Stimulated activated CD8-positive, alpha-beta memory T cell treated with anti-CD3 and anti-CD28 coated beads, Interleukin-7, amount 100 ng/mL, for 4 hours (primary cell): Measurements from ENCODE around the gene NR2C2.
"Not testable (repeated sequence)": the region's sequence is repeated elsewhere in the genome, so short reads cannot be mapped to it uniquely, and the experiment has no call there.

Experiments used
- DNase-seq, 2 donors: peaks; one replicate each; pipeline ENCODE4 v3.0.0-alpha.2; 2020; ENCODE audit warnings: low read depth in 2 of 2

The NR2C2 gene

GRCh38 chr3:14959359-14959943 is 12.1 kb downstream of the NR2C2 start:
- DNase-seq, result no peak

GRCh38 chr3:14962762-14963161 is 15.4 kb downstream of the NR2C2 start:
- DNase-seq, result no peak

- no peak for DNase-seq
Measured at GRCh38 chr3:14967285-14967684, 19.9 kb downstream of the NR2C2 start.

- DNase-seq, result no peak
Measured at GRCh38 chr3:14969671-14970070, 22.3 kb downstream of the NR2C2 start.

GRCh38 chr3:14976317-14976716 is 28.9 kb downstream of the NR2C2 start:
- DNase-seq, result no peak

- no peak for DNase-seq
Measured at GRCh38 chr3:14980689-14981088, 33.3 kb downstream of the NR2C2 start.

- no peak for DNase-seq
Measured at GRCh38 chr3:14984581-14985113, 37.3 kb downstream of the NR2C2 start.

GRCh38 chr3:14988988-14989394 is 41.6 kb downstream of the NR2C2 start:
- DNase-seq, result peak in 1 of 2 donors; percentile 2

GRCh38 chr3:14989943-14990779 is 42.8 kb downstream of the NR2C2 start:
- no peak for DNase-seq

- DNase-seq, result no peak
Measured at GRCh38 chr3:14990780-14991148, 43.4 kb downstream of the NR2C2 start.

- no peak for DNase-seq
Measured at GRCh38 chr3:14991151-14991742, 43.9 kb downstream of the NR2C2 start.

GRCh38 chr3:14991818-14992612 is 44.6 kb downstream of the NR2C2 start:
- DNase-seq, result no peak

GRCh38 chr3:14997941-14998340 is 50.6 kb downstream of the NR2C2 start:
- no peak for DNase-seq

- not testable (repeated sequence) for DNase-seq
Measured at GRCh38 chr3:14999182-14999581, 51.8 kb downstream of the NR2C2 start.

GRCh38 chr3:15007681-15008141 is 60.3 kb downstream of the NR2C2 start:
- no peak for DNase-seq

GRCh38 chr3:15009167-15009566 is 61.8 kb downstream of the NR2C2 start:
- DNase-seq, result no peak

- no peak for DNase-seq
Measured at GRCh38 chr3:15010664-15011063, 63.3 kb downstream of the NR2C2 start.

- no peak for DNase-seq
Measured at GRCh38 chr3:15011174-15011573, 63.8 kb downstream of the NR2C2 start.

GRCh38 chr3:15014606-15015328 is 67.4 kb downstream of the NR2C2 start:
- no peak for DNase-seq

GRCh38 chr3:15015456-15015855 is 68.1 kb downstream of the NR2C2 start:
- DNase-seq, result no peak

- no peak for DNase-seq
Measured at GRCh38 chr3:15017191-15017590, 69.8 kb downstream of the NR2C2 start.
